Measurements from ENCODE around the gene AOC2. TPM values are rescaled to one million over a fixed set of nuclear protein-coding genes. Genes with fewer than 3 reads are reported as not detected.
"Not testable (repeated sequence)": the region's sequence is repeated elsewhere in the genome, so short reads cannot be mapped to it uniquely, and the experiment has no call there.

AOC2 gene
- total RNA-seq, 1 experiment from 2014 or later: 7.1 TPM

GRCh38 chr17:42856516-42856915, 12.1 kb downstream of the AOC2 start:
- not testable (repeated sequence) for H2AK5ac ChIP-seq (ENCODE audit: insufficient read length, low read length); H2BK12ac ChIP-seq (ENCODE audit: insufficient read length, low read depth, low read length); H4K91ac ChIP-seq (ENCODE audit: insufficient read length, low read depth, low read length); H3K79me1 ChIP-seq (ENCODE audit: insufficient read depth, low read depth, low read length, poor library complexity, severe bottlenecking); H4K20me1 ChIP-seq (ENCODE audit: control insufficient read depth, insufficient read depth, insufficient read length); H3K23me2 ChIP-seq (ENCODE audit: insufficient read length, low read depth, low read length, poor library complexity, severe bottlenecking); H3K9ac ChIP-seq (ENCODE audit: extremely low read depth, insufficient read length, low read length); H3K4ac ChIP-seq (ENCODE audit: low read depth, low read length); H2BK120ac ChIP-seq (ENCODE audit: low read depth, low read length, poor library complexity, severe bottlenecking); H3K9me3 ChIP-seq (ENCODE audit: control insufficient read depth, low read depth, low read length); H3K4me1 Mint-ChIP-seq; H3K4me1 ChIP-seq (ENCODE audit: insufficient read depth, low read length); H3K14ac ChIP-seq (ENCODE audit: insufficient read depth, low read length); H4K8ac ChIP-seq (replicated peaks; ENCODE audit: insufficient read length, low read depth, low read length); H3K23ac ChIP-seq (ENCODE audit: insufficient read length, low read depth, low read length); H3K36me3 Mint-ChIP-seq (ENCODE audit: insufficient read depth in 1 of 3, low read depth in 3 of 3); H3K27ac Mint-ChIP-seq; H3K4me3 Mint-ChIP-seq; H3K56ac ChIP-seq (ENCODE audit: insufficient read length, low read depth, low read length); H4K5ac ChIP-seq (ENCODE audit: insufficient read length, low read depth, low read length); H2BK5ac ChIP-seq (ENCODE audit: insufficient read length, low read length); H2AFZ ChIP-seq (ENCODE audit: low read length); H3T11ph ChIP-seq (ENCODE audit: low read length); H2BK20ac ChIP-seq (ENCODE audit: low read depth, low read length, poor library complexity, severe bottlenecking); H3K79me2 ChIP-seq (ENCODE audit: insufficient read depth, low read length); H3K27ac ChIP-seq (ENCODE audit: insufficient read length, low read depth, low read length); H3K18ac ChIP-seq (ENCODE audit: insufficient read length, low read depth, low read length); H3K4me2 ChIP-seq (ENCODE audit: insufficient read depth, insufficient read length, low read length); DNase-seq; H2BK15ac ChIP-seq (ENCODE audit: low read depth, low read length); H3K9me3 Mint-ChIP-seq; H3K27me3 ChIP-seq (ENCODE audit: insufficient read depth, low read length); H3K27me3 Mint-ChIP-seq (ENCODE audit: low read depth)
- no CpG with 5 or more reads among the region's 8 CpGs for WGBS (ENCODE audit: extremely low coverage, insufficient read length, low lambda C conversion rate)

All from H9 (cell line).